ENCODE results near the gene HELLS.

GRCh38 chr10:94524711-94525110, 20.9 kb upstream of the HELLS start:
- no peak for TF ChIP-seq CTCF (IDR thresholded peaks at IDR 0.05)
- TF ChIP-seq POLR2A (IDR thresholded peaks at IDR 0.05): no peak

Measured in right lobe of liver (tissue), 4 donors.